ENCODE data around the gene GLUD1.

Gene GLUD1

GRCh38 chr10:87000491-87000890, 94.2 kb downstream of the GLUD1 start:
- no peaks in the 10 kb centered on the region for H3K36me3 ChIP-seq (ENCODE audit: control insufficient read depth, low read length)
- H3K9me3 ChIP-seq (ENCODE audit: control insufficient read depth, insufficient read depth, low read length) = no peaks in the 10 kb centered on the region
- H3K9me2 ChIP-seq (replicated peaks; ENCODE audit: control insufficient read depth, low read length) = no peaks in the 10 kb centered on the region
- no peaks in the 10 kb centered on the region for H3F3A ChIP-seq (ENCODE audit: control insufficient read depth, insufficient read depth)
- H4K20me1 ChIP-seq (ENCODE audit: control insufficient read depth, insufficient read depth, low read depth, low read length) = no peaks in the 10 kb centered on the region
- no peak overlapping the region for H3K27ac ChIP-seq (ENCODE audit: low read depth, low read length)
- H3K27me3 ChIP-seq (ENCODE audit: control insufficient read depth, low read length) = peaks cover 2% of the 10 kb centered on the region; the same call in 1 of the 2 replicates
- H3K4me2 ChIP-seq (ENCODE audit: low read length) = no peak overlapping the region
- no peak for TF ChIP-seq EZH2phosphoT487 (IDR thresholded peaks at IDR 0.05; ENCODE audit: borderline replicate concordance, low read length)
- TF ChIP-seq CTCF (IDR thresholded peaks at IDR 0.05; ENCODE audit: low read depth, low read length, poor library complexity, severe bottlenecking) = no peak
- no peak overlapping the region for H3K4me3 ChIP-seq (ENCODE audit: low read length)
- H3K79me2 ChIP-seq (ENCODE audit: control insufficient read depth, low read length) = no peaks in the 10 kb centered on the region
- no peaks in the 10 kb centered on the region for H3K4me1 ChIP-seq (ENCODE audit: control insufficient read depth, low read length)
